Measurements from ENCODE around the gene OMP.

- TF ChIP-seq CTCF (IDR thresholded peaks at IDR 0.05) (no peak), POLR2A (IDR thresholded peaks at IDR 0.05) (no peak), EP300 (IDR thresholded peaks at IDR 0.05) (no peak)
Observed at GRCh38 chr11:77106759-77107158, 4.1 kb downstream of the OMP start.
